H9 (cell line): ENCODE measurements around the gene TLX2. TPM values are rescaled to one million over a fixed set of nuclear protein-coding genes. Genes with fewer than 3 reads are reported as not detected.

Source experiments
- DNase-seq: peaks from one replicate; pipeline ENCODE4 v3.0.0-alpha.2; 2017
- H2AFZ ChIP-seq: one replicate; pipeline ENCODE4 v1.6.1; 2013; ENCODE audit warnings: mild to moderate bottlenecking, low read length, control low read depth, moderate library complexity
- H2AK5ac ChIP-seq: 2 replicates; pipeline ENCODE4 v1.6.1; 2013; ENCODE audit warnings: low read length, control low read depth, mixed read lengths; ENCODE audit not compliant: insufficient read length
- H2BK120ac ChIP-seq: one replicate; pipeline ENCODE4 v1.6.1; 2013; ENCODE audit warnings: low read depth, mild to moderate bottlenecking, low read length, control low read depth, inconsistent platforms; ENCODE audit not compliant: poor library complexity, severe bottlenecking
- H2BK12ac ChIP-seq: 2 replicates; pipeline ENCODE4 v1.6.1; 2013; ENCODE audit warnings: low read length, control low read depth, mixed read lengths, low read depth; ENCODE audit not compliant: insufficient read length
- H2BK15ac ChIP-seq: 2 replicates; pipeline ENCODE4 v1.6.1; 2013; ENCODE audit warnings: low read depth, low read length, control low read depth
- H2BK20ac ChIP-seq: one replicate; pipeline ENCODE4 v1.6.1; 2013; ENCODE audit warnings: low read depth, mild to moderate bottlenecking, low read length, control low read depth, inconsistent platforms; ENCODE audit not compliant: poor library complexity, severe bottlenecking
- H2BK5ac ChIP-seq: 2 replicates; pipeline ENCODE4 v1.6.1; 2013; ENCODE audit warnings: low read length, control low read depth, mixed read lengths; ENCODE audit not compliant: insufficient read length
- H3K14ac ChIP-seq: 2 replicates; pipeline ENCODE4 v1.6.1; 2013; ENCODE audit warnings: low read length, control low read depth; ENCODE audit not compliant: insufficient read depth
- H3K18ac ChIP-seq: 2 replicates; pipeline ENCODE4 v1.6.1; 2013; ENCODE audit warnings: low read depth, mild to moderate bottlenecking, mixed read lengths, low read length, control low read depth; ENCODE audit not compliant: insufficient read length
- H3K23ac ChIP-seq: 2 replicates; pipeline ENCODE4 v1.6.1; 2013; ENCODE audit warnings: low read length, control low read depth, mixed read lengths, low read depth; ENCODE audit not compliant: insufficient read length
- H3K23me2 ChIP-seq: 2 replicates; pipeline ENCODE4 v1.6.1; 2013; ENCODE audit warnings: low read depth, mild to moderate bottlenecking, mixed read lengths, low read length, control low read depth; ENCODE audit not compliant: insufficient read length, poor library complexity, severe bottlenecking
- H3K27ac ChIP-seq: 2 replicates; pipeline ENCODE4 v1.5.1; 2013; ENCODE audit warnings: low read length, control low read depth, mixed read lengths, low read depth; ENCODE audit not compliant: insufficient read length
- H3K27me3 ChIP-seq: 2 replicates; pipeline ENCODE4 v1.6.1; 2013; ENCODE audit warnings: low read length, control low read depth, inconsistent platforms; ENCODE audit not compliant: insufficient read depth
- H3K4ac ChIP-seq: 2 replicates; pipeline ENCODE4 v1.6.1; 2013; ENCODE audit warnings: low read depth, mild to moderate bottlenecking, control low read depth, inconsistent platforms, low read length, moderate library complexity
- H3K4me1 ChIP-seq: 2 replicates; pipeline ENCODE4 v1.6.1; 2013; ENCODE audit warnings: low read length, control low read depth, inconsistent platforms; ENCODE audit not compliant: insufficient read depth
- H3K4me2 ChIP-seq: 2 replicates; pipeline ENCODE4 v1.6.1; 2013; ENCODE audit warnings: low read length, control low read depth, mixed read lengths; ENCODE audit not compliant: insufficient read length, insufficient read depth
- H3K56ac ChIP-seq: 2 replicates; pipeline ENCODE4 v1.6.1; 2013; ENCODE audit warnings: low read depth, mild to moderate bottlenecking, mixed read lengths, low read length, control low read depth; ENCODE audit not compliant: insufficient read length
- H3K79me1 ChIP-seq: 2 replicates; pipeline ENCODE4 v1.6.1; 2013; ENCODE audit warnings: low read depth, mild to moderate bottlenecking, moderate library complexity, low read length, control low read depth, inconsistent platforms; ENCODE audit not compliant: insufficient read depth, poor library complexity, severe bottlenecking
- H3K79me2 ChIP-seq: 2 replicates; pipeline ENCODE4 v1.6.1; 2013; ENCODE audit warnings: low read length, control low read depth, inconsistent platforms; ENCODE audit not compliant: insufficient read depth
- H3K9ac ChIP-seq: 2 replicates; pipeline ENCODE4 v1.6.1; 2013; ENCODE audit warnings: low read length, control low read depth, mixed read lengths; ENCODE audit not compliant: insufficient read length; ENCODE audit errors: extremely low read depth
- H3K9me3 ChIP-seq: one replicate; pipeline ENCODE4 v1.6.1; 2013; ENCODE audit warnings: low read depth, low read length, inconsistent platforms; ENCODE audit not compliant: control insufficient read depth
- H3T11ph ChIP-seq: one replicate; pipeline ENCODE4 v1.6.1; 2013; ENCODE audit warnings: mild to moderate bottlenecking, low read length, control low read depth, inconsistent platforms
- H4K20me1 ChIP-seq: one replicate; pipeline ENCODE4 v1.6.1; 2013; ENCODE audit not compliant: control insufficient read depth, insufficient read length, insufficient read depth
- H4K5ac ChIP-seq: 2 replicates; pipeline ENCODE4 v1.6.1; 2013; ENCODE audit warnings: low read depth, mild to moderate bottlenecking, mixed read lengths, low read length, control low read depth; ENCODE audit not compliant: insufficient read length
- H4K8ac ChIP-seq: replicated peaks from 2 replicates; pipeline ENCODE4 v1.6.1; 2013; ENCODE audit warnings: low read length, control low read depth, mixed read lengths, low read depth; ENCODE audit not compliant: insufficient read length
- H4K91ac ChIP-seq: 2 replicates; pipeline ENCODE4 v1.6.1; 2013; ENCODE audit warnings: low read depth, mild to moderate bottlenecking, moderate library complexity, mixed read lengths, low read length, control low read depth; ENCODE audit not compliant: insufficient read length
- H3K27ac Mint-ChIP-seq, 3 experiments: 2 replicates in 2 of 3; 3 replicates in 1 of 3; pipeline ENCODE4 v1.8.0; 2020 to 2021; ENCODE audit warnings: mixed read lengths in 3 of 3, mild to moderate bottlenecking in 1 of 3, moderate library complexity in 1 of 3
- H3K27me3 Mint-ChIP-seq: 2 replicates; pipeline ENCODE4 v1.8.0; 2021; ENCODE audit warnings: low read depth, mild to moderate bottlenecking, moderate library complexity, mixed read lengths
- H3K36me3 Mint-ChIP-seq, 3 experiments: 2 replicates in 2 of 3; 3 replicates in 1 of 3; pipeline ENCODE4 v1.8.0; 2020 to 2021; ENCODE audit warnings: low read depth in 3 of 3, mixed read lengths in 3 of 3; ENCODE audit not compliant: insufficient read depth in 1 of 3
- H3K4me1 Mint-ChIP-seq, 2 experiments: 2 replicates each; pipeline ENCODE4 v1.8.0; 2020; ENCODE audit warnings: mixed read lengths in 2 of 2
- H3K4me3 Mint-ChIP-seq, 2 experiments: 2 replicates in 1 of 2; 3 replicates in 1 of 2; pipeline ENCODE4 v1.8.0; 2020 to 2021; ENCODE audit warnings: mild to moderate bottlenecking in 2 of 2, mixed read lengths in 2 of 2, moderate library complexity in 1 of 2
- H3K9me3 Mint-ChIP-seq, 2 experiments: 2 replicates in 1 of 2; 3 replicates in 1 of 2; pipeline ENCODE4 v1.8.0; 2020; ENCODE audit warnings: mild to moderate bottlenecking in 2 of 2, mixed read lengths in 2 of 2, moderate library complexity in 1 of 2
- WGBS: extraction: QIAGEN DNeasy Blood & Tissue Kit; methylation state at CpG from one replicate; pipeline ENCODE4 v1.1.7; 2013; ENCODE audit warnings: missing lambda C conversion rate, low lambda C conversion rate, mixed read lengths; ENCODE audit not compliant: insufficient read length; ENCODE audit errors: extremely low coverage; 5-methylcytosine and 5-hydroxymethylcytosine counted together
- total RNA-seq: library from RNA; stranded (reverse); gene quantifications from 2 replicates; pipeline ENCODE4 v1.2.1, GENCODE V29; 2021
- TF ChIP-seq, protein P1 (sequence below): fragments of 200-600 bp; sonication (generic); conservative IDR thresholded peaks from 3 replicates; pipeline ENCODE4 v1.8.0; 2021; ENCODE audit warnings: antibody characterized with exemption, mild to moderate bottlenecking

TLX2 gene
- total RNA-seq, 1 experiment from 2014 or later, result 0.20 TPM

DNA sequence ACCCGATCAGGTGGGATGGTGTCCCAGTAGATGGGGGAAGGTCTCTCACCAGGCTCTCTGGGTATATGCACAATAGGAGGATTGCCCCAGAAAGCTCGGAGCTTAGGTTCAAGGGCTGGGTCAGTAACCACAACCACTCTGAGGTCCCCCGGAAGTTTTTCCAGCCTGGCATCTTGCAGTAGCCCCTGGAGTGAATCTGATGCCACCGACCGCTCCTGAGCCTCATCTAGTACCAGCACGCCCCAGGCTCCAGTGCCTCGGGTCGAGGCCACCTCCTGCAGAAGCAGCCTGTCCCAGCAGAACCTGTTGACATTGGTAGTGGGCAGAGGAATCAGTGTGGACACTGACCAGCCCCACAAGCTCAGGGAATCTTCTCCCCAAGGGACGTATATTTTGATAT lies 9.8 kb downstream of the TLX2 start:
- no peak overlapping the region for H2BK15ac ChIP-seq
- H3T11ph ChIP-seq, result no peak overlapping the region
- H3K18ac ChIP-seq, result no peak overlapping the region
- H3K4me3 Mint-ChIP-seq, result no peak overlapping the region; a peak in 1 of 5 replicates
- H3K79me2 ChIP-seq, result peaks cover 4% of the 10 kb centered on the region; the same call in 1 of the 2 replicates
- no peak for DNase-seq
- no peak overlapping the region for H3K27ac Mint-ChIP-seq
- H3K9ac ChIP-seq, result no peak overlapping the region
- no peaks in the 10 kb centered on the region for H4K20me1 ChIP-seq
- TF ChIP-seq, protein P1, sequence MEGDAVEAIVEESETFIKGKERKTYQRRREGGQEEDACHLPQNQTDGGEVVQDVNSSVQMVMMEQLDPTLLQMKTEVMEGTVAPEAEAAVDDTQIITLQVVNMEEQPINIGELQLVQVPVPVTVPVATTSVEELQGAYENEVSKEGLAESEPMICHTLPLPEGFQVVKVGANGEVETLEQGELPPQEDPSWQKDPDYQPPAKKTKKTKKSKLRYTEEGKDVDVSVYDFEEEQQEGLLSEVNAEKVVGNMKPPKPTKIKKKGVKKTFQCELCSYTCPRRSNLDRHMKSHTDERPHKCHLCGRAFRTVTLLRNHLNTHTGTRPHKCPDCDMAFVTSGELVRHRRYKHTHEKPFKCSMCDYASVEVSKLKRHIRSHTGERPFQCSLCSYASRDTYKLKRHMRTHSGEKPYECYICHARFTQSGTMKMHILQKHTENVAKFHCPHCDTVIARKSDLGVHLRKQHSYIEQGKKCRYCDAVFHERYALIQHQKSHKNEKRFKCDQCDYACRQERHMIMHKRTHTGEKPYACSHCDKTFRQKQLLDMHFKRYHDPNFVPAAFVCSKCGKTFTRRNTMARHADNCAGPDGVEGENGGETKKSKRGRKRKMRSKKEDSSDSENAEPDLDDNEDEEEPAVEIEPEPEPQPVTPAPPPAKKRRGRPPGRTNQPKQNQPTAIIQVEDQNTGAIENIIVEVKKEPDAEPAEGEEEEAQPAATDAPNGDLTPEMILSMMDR, result no peak
- H3K27me3 ChIP-seq, result peaks cover 12% of the 10 kb centered on the region; the same call in 1 of the 2 replicates
- no peak overlapping the region for H3K23ac ChIP-seq
- no peak overlapping the region for H2BK5ac ChIP-seq
- no peak overlapping the region for H4K5ac ChIP-seq
- H3K36me3 Mint-ChIP-seq, result peaks cover 23 to 30% (median 30%) of the 10 kb centered on the region in 3 experiments
- no peak overlapping the region for H3K27ac ChIP-seq
- no peak overlapping the region for H3K56ac ChIP-seq
- H2AFZ ChIP-seq, result no peak overlapping the region
- H3K4me1 Mint-ChIP-seq, result peaks cover 11 to 14% of the 10 kb centered on the region in 2 experiments
- H4K91ac ChIP-seq, result no peak overlapping the region
- H3K27me3 Mint-ChIP-seq, result peaks cover 45% of the 10 kb centered on the region
- H3K23me2 ChIP-seq, result peaks cover 6% of the 10 kb centered on the region
- WGBS, result no CpG with 5 or more reads among the region's 9 CpGs
- no peak overlapping the region for H2AK5ac ChIP-seq
- no peak overlapping the region for H3K14ac ChIP-seq
- H3K79me1 ChIP-seq, result peaks cover 4% of the 10 kb centered on the region
- no peaks in the 10 kb centered on the region for H3K9me3 ChIP-seq
- H3K4me1 ChIP-seq, result peaks cover 4% of the 10 kb centered on the region; the same call in 1 of the 2 replicates
- H2BK20ac ChIP-seq, result no peak overlapping the region
- no peak overlapping the region for H2BK12ac ChIP-seq
- no peak overlapping the region for H3K4me2 ChIP-seq
- no peak overlapping the region for H3K4ac ChIP-seq
- no peaks in the 10 kb centered on the region; a peak in 1 of 5 replicates for H3K9me3 Mint-ChIP-seq
- no peak overlapping the region for H2BK120ac ChIP-seq
- no peak overlapping the region for H4K8ac ChIP-seq
